Kasumi-1 (cell line): Measurements from ENCODE around the gene GTF2I.
"Not testable (repeated sequence)": the region's sequence is repeated elsewhere in the genome, so short reads cannot be mapped to it uniquely, and the experiment has no call there.

Experiments
- DNase-seq, 2 experiments: peaks; one replicate each; lab custom pipeline; 2025; lab: John Stamatoyannopoulos, UW

GTF2I gene

GRCh38 chr7:74775111-74775510 lies 117.6 kb downstream of the GTF2I start:
- not testable (repeated sequence) for DNase-seq

- DNase-seq, result not testable (repeated sequence)
Measured at GRCh38 chr7:74779053-74779452, 121.5 kb downstream of the GTF2I start.

GRCh38 chr7:74781746-74782145 lies 124.2 kb downstream of the GTF2I start:
- not testable (repeated sequence) for DNase-seq

DNA sequence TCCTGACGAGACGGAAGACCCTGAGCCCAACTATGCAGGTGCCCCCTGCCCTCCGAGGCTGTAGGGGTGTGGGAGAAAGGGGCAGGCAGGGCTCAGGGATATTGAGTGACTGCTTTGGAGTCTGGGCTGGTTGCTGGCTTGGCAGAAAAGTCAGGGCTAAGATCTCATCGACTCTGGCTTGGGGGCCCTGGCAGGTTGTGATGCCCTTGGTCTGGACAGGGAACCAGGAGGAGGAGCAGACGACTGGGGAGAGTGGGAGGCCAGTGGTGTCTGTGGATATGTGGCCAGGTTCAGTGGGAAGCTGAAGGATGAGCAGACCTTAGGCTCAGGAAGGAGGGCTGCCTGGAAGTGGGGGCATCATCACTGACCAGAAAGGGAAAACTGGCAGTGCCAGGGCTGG lies 126.1 kb downstream of the GTF2I start:
- not testable (repeated sequence) for DNase-seq

GRCh38 chr7:74788369-74789150 lies 131.0 kb downstream of the GTF2I start:
- DNase-seq, result peak; percentile 40 to 75

- not testable (repeated sequence) for DNase-seq
Measured at GRCh38 chr7:74789200-74789736, 131.8 kb downstream of the GTF2I start.

GRCh38 chr7:74797848-74798622 lies 140.5 kb downstream of the GTF2I start:
- not testable (repeated sequence) for DNase-seq

- DNase-seq, result not testable (repeated sequence)
Measured at GRCh38 chr7:74798644-74799043, 141.1 kb downstream of the GTF2I start.
